K562 (cell line): ENCODE results near the gene KRT14. TPM values are rescaled to one million over a fixed set of nuclear protein-coding genes. Genes with fewer than 3 reads are reported as not detected.

Experiments
- ATAC-seq: fragments of 200-7000 bp; cut with Tn5 transposase; 3 replicates; pipeline ENCODE4 v1.9.1; 2020; ENCODE audit warnings: moderate library complexity
- BruUV-seq: library from RNA; stranded (reverse); fragments of 400-500 nt; replicated peaks from 2 replicates; lab custom pipeline; 2021; lab: Mats Ljungman, UMichigan
- CTCF ChIA-PET: fragments of 300-600 bp; formaldehyde crosslinking; extraction: SDS; loops from one replicate; lab custom pipeline; 2021; ENCODE audit warnings: low intra/inter-chr PET ratio; lab: Yijun Ruan, JAX
- POLR2A ChIA-PET: fragments of 300-600, 350-650 bp; sonication (Branson Sonifier 250); formaldehyde crosslinking; extraction: SDS; loops from one replicate; lab custom pipeline; 2021; ENCODE audit warnings: antibody characterized with exemption, inconsistent platforms; lab: Yijun Ruan, JAX
- DNase-seq, 4 experiments: peaks; one replicate each; pipeline versions ENCODE4 v3.0.0 to v3.0.0-alpha.2; 2011 to 2018; ENCODE audit warnings: low spot score in 3 of 4, mixed read lengths in 3 of 4; ENCODE audit errors: extremely low read depth in 1 of 4
- FAIRE-seq: peaks from 2 replicates; lab custom pipeline; 2011; peaks lifted over from hg19 to GRCh38; lab: Jason Lieb, UNC
- H2AFZ ChIP-seq: 2 replicates; pipeline ENCODE4 v1.6.0; 2011; ENCODE audit warnings: low read depth, low read length, control low read depth, inconsistent platforms
- H3K27ac ChIP-seq: fragments of 200-600 bp; 3 replicates; pipeline ENCODE4 v1.8.0; 2011; ENCODE audit warnings: low read depth, mild to moderate bottlenecking, control low read depth, inconsistent platforms, low read length, moderate library complexity, mixed read lengths; ENCODE audit errors: extremely low read depth
- H3K27me3 ChIP-seq, 2 experiments: fragments of 300-600 bp in 1 of 2; 2 replicates in 1 of 2; 3 replicates in 1 of 2; pipeline versions ENCODE4 v1.6.0 to v1.8.0; 2011; ENCODE audit warnings: inconsistent platforms in 2 of 2, low read length in 2 of 2, mild to moderate bottlenecking in 1 of 2, mixed read lengths in 1 of 2, moderate library complexity in 1 of 2; ENCODE audit not compliant: control insufficient read depth in 2 of 2, insufficient read depth in 2 of 2
- H3K36me3 ChIP-seq: fragments of 300-600 bp; 3 replicates; pipeline ENCODE4 v1.8.0; 2011; ENCODE audit warnings: mild to moderate bottlenecking, low read length, inconsistent platforms; ENCODE audit not compliant: control insufficient read depth, insufficient read depth
- H3K4me1 ChIP-seq, 2 experiments: fragments of 200-600 bp in 1 of 2; replicated peaks in 1 of 2; 2 replicates in 1 of 2; 3 replicates in 1 of 2; pipeline versions ENCODE4 v1.5.1 to v1.8.0; 2011; ENCODE audit warnings: inconsistent platforms in 2 of 2, low read length in 2 of 2, mild to moderate bottlenecking in 1 of 2, mixed read lengths in 1 of 2, moderate library complexity in 1 of 2; ENCODE audit not compliant: control insufficient read depth in 2 of 2, insufficient read depth in 2 of 2
- H3K4me2 ChIP-seq: 2 replicates; pipeline ENCODE4 v1.6.1; 2011; ENCODE audit warnings: low read length, control low read depth, inconsistent platforms, mixed read lengths; ENCODE audit not compliant: insufficient read depth
- H3K4me3 ChIP-seq: fragments of 200-600 bp; sonication (generic), shearing (Covaris generic); 2 replicates; pipeline ENCODE4 v1.5.1; 2016; ENCODE audit warnings: control low read depth, inconsistent platforms
- H3K79me2 ChIP-seq: fragments of 200-600 bp; 3 replicates; pipeline ENCODE4 v1.8.0; 2011; ENCODE audit warnings: low read length, inconsistent platforms; ENCODE audit not compliant: control insufficient read depth, insufficient read depth
- H3K9ac ChIP-seq, 2 experiments: 2 replicates each; pipeline versions ENCODE4 v1.6.0 to v1.6.1; 2011; ENCODE audit warnings: low read depth in 2 of 2, low read length in 2 of 2, control low read depth in 1 of 2, inconsistent platforms in 1 of 2, mild to moderate bottlenecking in 1 of 2, mixed read lengths in 1 of 2; ENCODE audit not compliant: insufficient read depth in 1 of 2
- H3K9me1 ChIP-seq: one replicate; pipeline ENCODE4 v1.6.0; 2011; ENCODE audit warnings: inconsistent platforms, mild to moderate bottlenecking, low read length, moderate library complexity; ENCODE audit not compliant: control insufficient read depth, insufficient read depth
- H3K9me3 ChIP-seq: replicated peaks from 2 replicates; pipeline ENCODE4 v1.5.1; 2011; ENCODE audit warnings: low read depth, low read length, inconsistent platforms; ENCODE audit not compliant: control insufficient read depth, insufficient read depth
- H4K20me1 ChIP-seq: replicated peaks from 2 replicates; pipeline ENCODE4 v1.6.1; 2011; ENCODE audit warnings: low read length, inconsistent platforms, mixed read lengths; ENCODE audit not compliant: control insufficient read depth, insufficient read depth
- ARHGAP35 ChIP-seq: fragments of 450-650 bp; IDR thresholded peaks from 2 replicates; pipeline ENCODE4 v1.6.1; 2018; ENCODE audit not compliant: partially characterized antibody
- CBFB ChIP-seq: sonication (generic); formaldehyde crosslinking; IDR thresholded peaks from 2 replicates; pipeline ENCODE4 v1.4.0; 2020; ENCODE audit warnings: mild to moderate bottlenecking, missing genetic modification reagents
- CREM ChIP-seq: IDR thresholded peaks from 2 replicates; pipeline ENCODE4 v1.6.1; 2014; ENCODE audit warnings: antibody characterized with exemption, low read depth
- DIDO1 ChIP-seq: fragments of 450-650 bp; IDR thresholded peaks from 2 replicates; pipeline ENCODE4 v1.6.1; 2016; ENCODE audit warnings: low read depth, missing biosample characterization, missing genetic modification characterization
- FOXM1 ChIP-seq, 2 experiments: fragments of 450-650 bp in 1 of 2; sonication (generic) in 1 of 2; formaldehyde crosslinking in 1 of 2; IDR thresholded peaks; 2 replicates each; pipeline versions ENCODE4 v1.6.1 to v1.9.0; 2017 to 2022; ENCODE audit warnings: low read depth in 2 of 2, mild to moderate bottlenecking in 2 of 2, missing genetic modification reagents in 1 of 2, moderate library complexity in 1 of 2
- HDAC2 ChIP-seq: fragments of 450-650 bp; IDR thresholded peaks from 2 replicates; pipeline ENCODE4 v1.6.1; 2016; ENCODE audit warnings: mild to moderate bottlenecking
- HDGF ChIP-seq: fragments of 450-650 bp; IDR thresholded peaks from 2 replicates; pipeline ENCODE4 v1.6.1; 2016
- NEUROD1 ChIP-seq: fragments of 150-350 bp; IDR thresholded peaks from 2 replicates; pipeline ENCODE4 v1.6.1; 2014; ENCODE audit warnings: borderline replicate concordance, low read length, low read depth; ENCODE audit not compliant: partially characterized antibody
- RBM25 ChIP-seq: fragments of 200-400 bp; formaldehyde crosslinking; IDR thresholded peaks from 2 replicates; pipeline ENCODE4 v1.6.1; 2018; ENCODE audit warnings: low read length, low read depth, moderate library complexity; ENCODE audit not compliant: severe bottlenecking
- SAP30 ChIP-seq: fragments of 200-600 bp; sonication (generic); IDR thresholded peaks from 2 replicates; pipeline ENCODE4 v1.6.1; 2012; ENCODE audit warnings: borderline replicate concordance, low read depth, mild to moderate bottlenecking, moderate library complexity, low read length, control low read depth, inconsistent platforms; ENCODE audit not compliant: insufficient read depth, poor library complexity, severe bottlenecking
- SLC30A9 ChIP-seq: fragments of 250-450 bp; sonication (Bioruptor Pico); IDR thresholded peaks from 2 replicates; pipeline ENCODE4 v1.8.0; 2022; ENCODE audit warnings: mild to moderate bottlenecking, moderate library complexity
- SMARCA4 ChIP-seq: fragments of 450-650 bp; IDR thresholded peaks from 2 replicates; pipeline ENCODE4 v1.6.1; 2016
- SRSF7 ChIP-seq: fragments of 200-400 bp; formaldehyde crosslinking; optimal IDR thresholded peaks from 2 replicates; pipeline ENCODE3; 2017; ENCODE audit warnings: mild to moderate bottlenecking, low read depth, low read length
- ZKSCAN3 ChIP-seq: fragments of 250-450 bp; sonication (Bioruptor Pico); IDR thresholded peaks from 2 replicates; pipeline ENCODE4 v1.4.0; 2020
- ZNF23 ChIP-seq: fragments of 250-450 bp; sonication (Bioruptor Pico); IDR thresholded peaks from 2 replicates; pipeline ENCODE4 v1.4.0; 2020; ENCODE audit warnings: mild to moderate bottlenecking
- ZNF561 ChIP-seq: fragments of 450-650 bp; formaldehyde crosslinking; conservative IDR thresholded peaks from 2 replicates; pipeline ENCODE4 v1.4.0; 2020; ENCODE audit warnings: mild to moderate bottlenecking, moderate library complexity
- ZNF584 ChIP-seq: fragments of 200-800 bp; sonication (Bioruptor generic); IDR thresholded peaks from 2 replicates; pipeline ENCODE4 v1.6.1; 2016; ENCODE audit warnings: low read depth, mild to moderate bottlenecking, missing genetic modification characterization, missing compliant biosample characterization
- ZNF586 ChIP-seq: fragments of 450-650 bp; formaldehyde crosslinking; conservative IDR thresholded peaks from 2 replicates; pipeline ENCODE4 v1.4.0; 2020; ENCODE audit warnings: mild to moderate bottlenecking, moderate library complexity
- ZNF644 ChIP-seq: fragments of 200-800 bp; sonication (Bioruptor generic); IDR thresholded peaks from 2 replicates; pipeline ENCODE4 v1.6.1; 2016; ENCODE audit warnings: low read depth, missing genetic modification characterization, missing compliant biosample characterization
- WGBS: fragments of 100-300 bp; shearing (Covaris generic); methylation state at CpG from one replicate; pipeline ENCODE4 v1.1.6; 2016; ENCODE audit warnings: low coverage, mixed read lengths; ENCODE audit not compliant: insufficient coverage; ENCODE audit errors: missing lambda C conversion rate; 5-methylcytosine and 5-hydroxymethylcytosine counted together
- in situ Hi-C: fragments of 300-500 bp; cut with MboI; formaldehyde crosslinking; loops from 4 replicates; pipeline ENCODE4 v1.15.0; 2018; ENCODE audit warnings: inconsistent platforms, mixed read lengths
- intact Hi-C: fragments of 100-400 bp; cut with micrococcal nuclease; formaldehyde crosslinking; loops from 2 replicates; pipeline ENCODE4 v1.14.2; 2022
- polyA plus RNA-seq, 8 experiments: library from polyadenylated mRNA; depleted of rRNA in 4 of 8; stranded (reverse) in 5 of 8; unstranded in 3 of 8; fragments of >200 nt; fragmentation: Nextera tagmentation in 2 of 8; fragmentation: Illumina TruSeq in 1 of 8; extraction: Ambion mirVana in 2 of 8; extraction: Trizol in 1 of 8; gene quantifications; 2 replicates each; pipeline versions ENCODE4 v1.2.1 to v1.2.3, GENCODE V29; 2011 to 2014; ENCODE audit warnings: inconsistent platforms in 1 of 8, missing spikeins in 1 of 8
- total RNA-seq, 7 experiments: library from RNA; depleted of rRNA in 6 of 7; stranded (reverse); fragments of >200 nt in 6 of 7; fragmentation: Illumina TruSeq in 2 of 7; extraction: Trizol in 2 of 7; gene quantifications; 2 replicates each; pipeline versions ENCODE4 v1.2.1 to v1.2.3, GENCODE V29; 2011 to 2021; ENCODE audit warnings: low replicate concordance in 1 of 7
- TF ChIP-seq, protein P1 (sequence below): sonication (generic); formaldehyde crosslinking; IDR thresholded peaks from 2 replicates; pipeline ENCODE4 v1.8.0; 2022; ENCODE audit warnings: mild to moderate bottlenecking, missing genetic modification reagents

Gene KRT14
- total and polyA plus RNA-seq, 9 of the 15 experiments (the other 6 are each of a cell fraction or from before 2014, with no cell fraction given) = 0.22 TPM; not detected in 8

DNA sequence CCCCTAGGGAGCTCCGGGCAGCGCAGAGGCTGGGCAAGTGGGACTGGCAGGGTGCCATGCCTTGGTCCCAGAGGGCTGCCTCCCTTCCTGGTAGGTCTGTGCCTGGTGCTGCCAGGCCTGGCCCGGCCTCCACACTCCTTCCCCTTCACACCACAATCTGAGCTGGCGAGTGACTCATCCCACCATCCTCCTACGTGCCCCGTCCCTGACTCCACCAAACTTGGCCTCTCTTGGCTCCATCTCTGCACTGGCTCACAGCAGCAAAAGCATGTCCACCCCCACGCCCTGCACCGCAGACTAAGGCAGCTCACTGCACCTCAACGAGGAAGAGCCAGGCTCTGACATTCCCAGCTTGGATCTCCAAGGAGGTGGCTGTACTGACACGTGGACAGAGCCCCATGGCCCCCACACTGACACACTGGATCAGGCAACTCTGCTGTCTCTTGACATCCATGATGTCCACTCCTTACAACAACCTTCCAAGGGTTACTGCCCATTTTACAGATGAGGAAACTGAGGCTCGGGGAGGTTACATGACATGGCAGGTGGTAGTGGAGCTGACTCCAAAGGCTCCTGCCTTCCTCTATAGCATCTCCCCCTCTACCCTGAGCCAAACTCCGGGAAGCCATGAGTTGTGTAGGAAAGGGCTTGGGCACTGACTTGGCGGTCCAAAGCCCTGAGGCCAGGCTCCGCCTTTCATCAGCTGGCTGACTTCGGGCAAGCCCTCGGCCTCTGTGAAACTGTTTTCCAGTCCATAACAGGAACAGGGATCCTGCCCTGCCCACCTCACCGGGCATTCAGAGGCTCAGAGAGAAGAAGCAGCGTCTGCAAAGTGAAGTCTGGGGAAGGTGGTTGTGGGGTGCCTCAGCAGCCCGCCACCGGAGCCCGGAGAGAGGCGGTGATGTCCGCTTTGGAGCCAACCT is 38.5 kb downstream of the KRT14 start:
- Histone ChIP-seq H3K4me2 (peak overlapping the region; percentile 70), H3K4me3 (no peak overlapping the region)
- no peak; the same call in 2 of the 3 replicates for ATAC-seq
- no peak for TF ChIP-seq DIDO1
- TF ChIP-seq, protein P1, sequence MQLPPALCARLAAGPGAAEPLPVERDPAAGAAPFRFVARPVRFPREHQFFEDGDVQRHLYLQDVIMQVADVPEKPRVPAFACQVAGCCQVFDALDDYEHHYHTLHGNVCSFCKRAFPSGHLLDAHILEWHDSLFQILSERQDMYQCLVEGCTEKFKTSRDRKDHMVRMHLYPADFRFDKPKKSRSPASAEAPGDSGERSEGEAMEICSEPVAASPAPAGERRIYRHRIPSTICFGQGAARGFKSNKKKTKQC = 0 out of 2 replicates have a peak, but pooled peaks have one; percentile 39
- no peak for TF ChIP-seq FOXM1 (IDR thresholded peaks at IDR 0.05; ENCODE audit: low read depth)
- TF ChIP-seq FOXM1 (CRISPR knock-in tag; IDR thresholded peaks at IDR 0.05; ENCODE audit: low read depth) = no peak
- peak; percentile 64; the same call in 1 of the 2 replicates for TF ChIP-seq CBFB (CRISPR knock-in tag)
- TF ChIP-seq ZNF586 (CRISPR knock-in tag) = no peak
- TF ChIP-seq ZKSCAN3 (CRISPR knock-in tag) = no peak
- no peak for TF ChIP-seq SRSF7
- peak; percentile 11; the same call in 1 of the 2 replicates for TF ChIP-seq CREM
- TF ChIP-seq SAP30 = no peak
- TF ChIP-seq NEUROD1 = peak; percentile 55
- no peak for TF ChIP-seq ARHGAP35
- peak; percentile 90 for TF ChIP-seq RBM25
- TF ChIP-seq ZNF23 (CRISPR knock-in tag) = no peak
- no peak for TF ChIP-seq ZNF561 (CRISPR knock-in tag)
- no peak; the same call in 1 of the 2 replicates for TF ChIP-seq ZNF644 (tag)
- peak; percentile 28; the same call in 1 of the 2 replicates for TF ChIP-seq HDGF
- TF ChIP-seq SMARCA4 = peak; percentile 58
- TF ChIP-seq SLC30A9 (CRISPR knock-in tag) = no peak
- TF ChIP-seq HDAC2 = peak; percentile 90
- no peak for TF ChIP-seq ZNF584

More for the DNA sequence above, 38.5 kb downstream of the KRT14 start:
- Histone ChIP-seq H3K9ac (peak overlapping the region in 1 of 2 experiments; percentile 54; a peak in 2 of 4 replicates), H3K36me3 (no peaks in the 10 kb centered on the region), H3K9me3 (no peaks in the 10 kb centered on the region), H4K20me1 (no peaks in the 10 kb centered on the region), H3K9me1 (no peaks in the 10 kb centered on the region), H3K79me2 (no peaks in the 10 kb centered on the region), H3K4me1 (peaks cover 31 to 34% of the 10 kb centered on the region in 2 experiments), H2AFZ (peak overlapping the region; percentile 89), H3K27me3 (peaks cover 0 to 4% of the 10 kb centered on the region in 2 experiments; a peak in 1 of 5 replicates), H3K27ac (no peak overlapping the region; the same call in 2 of the 3 replicates)
- POLR2A ChIA-PET = interaction anchor here (0.5 to 3.1 kb wide), 9 partner anchors 7 to 141 kb away, joined by 3 to 15 read pairs (median 6); partner anchors contain the start of genes EIF1, KRT19 and KRT36
- CTCF ChIA-PET = interaction anchor here (0.5 to 5.3 kb wide), 13 partner anchors 20 to 745 kb away, joined by 3 to 135 read pairs (median 7); partner anchors contain the start of gene KRT19
- intact Hi-C loops (loop anchor here (2.0 kb wide), 1 partner anchor 745 kb away; no protein-coding TSS in a partner anchor), in situ Hi-C loops (loop anchor here (5.0 kb wide), 3 partner anchors 61 to 746 kb away; partner anchors contain the start of gene KRT36)
- BruUV-seq = no TSS peak
- FAIRE-seq (peak; percentile 11), DNase-seq (peak; percentile 43 to 69 (median 52))
- WGBS = 28% methylated on average over 21 of the region's 23 CpGs
